ENCODE results near the gene HYAL4. TPM values are rescaled to one million over a fixed set of nuclear protein-coding genes. Genes with fewer than 3 reads are reported as not detected.
A peak's percentile ranks its signal among the peaks of the same experiment; 100 is the strongest.

Gene HYAL4, protein sequence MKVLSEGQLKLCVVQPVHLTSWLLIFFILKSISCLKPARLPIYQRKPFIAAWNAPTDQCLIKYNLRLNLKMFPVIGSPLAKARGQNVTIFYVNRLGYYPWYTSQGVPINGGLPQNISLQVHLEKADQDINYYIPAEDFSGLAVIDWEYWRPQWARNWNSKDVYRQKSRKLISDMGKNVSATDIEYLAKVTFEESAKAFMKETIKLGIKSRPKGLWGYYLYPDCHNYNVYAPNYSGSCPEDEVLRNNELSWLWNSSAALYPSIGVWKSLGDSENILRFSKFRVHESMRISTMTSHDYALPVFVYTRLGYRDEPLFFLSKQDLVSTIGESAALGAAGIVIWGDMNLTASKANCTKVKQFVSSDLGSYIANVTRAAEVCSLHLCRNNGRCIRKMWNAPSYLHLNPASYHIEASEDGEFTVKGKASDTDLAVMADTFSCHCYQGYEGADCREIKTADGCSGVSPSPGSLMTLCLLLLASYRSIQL
- under 0.01 and 0.64 TPM in 2 replicates for total RNA-seq

DNA sequence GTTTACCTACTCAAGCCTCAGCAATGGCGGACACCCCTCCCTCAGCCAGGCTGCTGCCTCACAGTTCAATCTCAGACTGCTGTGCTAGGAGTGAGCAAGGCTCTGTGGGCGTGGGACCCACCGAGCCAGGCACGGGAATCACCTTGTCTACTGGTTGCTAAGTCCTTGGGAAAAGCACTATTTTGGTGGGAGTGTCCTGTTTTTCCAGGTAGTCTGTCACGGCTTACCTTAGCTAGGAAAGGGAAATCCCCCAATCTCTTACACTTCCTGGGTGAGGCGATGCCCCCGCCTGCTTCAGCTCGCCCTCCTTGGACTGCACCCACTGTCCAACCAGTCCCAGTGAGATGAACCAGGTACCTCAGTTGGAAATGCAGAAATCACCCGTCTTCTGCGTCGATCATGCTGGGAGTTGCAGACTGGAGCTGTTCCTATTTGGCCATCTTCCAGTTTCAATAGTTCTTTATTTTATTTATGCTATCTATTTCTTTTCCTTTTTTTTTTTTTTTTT is at the start of gene HYAL4:
HYAL4 (plus strand) TSS at position 458 of the 508 bp plus-strand sequence. CDS start 23,105 bp downstream, outside the sequence.
- TF ChIP-seq, protein P1, sequence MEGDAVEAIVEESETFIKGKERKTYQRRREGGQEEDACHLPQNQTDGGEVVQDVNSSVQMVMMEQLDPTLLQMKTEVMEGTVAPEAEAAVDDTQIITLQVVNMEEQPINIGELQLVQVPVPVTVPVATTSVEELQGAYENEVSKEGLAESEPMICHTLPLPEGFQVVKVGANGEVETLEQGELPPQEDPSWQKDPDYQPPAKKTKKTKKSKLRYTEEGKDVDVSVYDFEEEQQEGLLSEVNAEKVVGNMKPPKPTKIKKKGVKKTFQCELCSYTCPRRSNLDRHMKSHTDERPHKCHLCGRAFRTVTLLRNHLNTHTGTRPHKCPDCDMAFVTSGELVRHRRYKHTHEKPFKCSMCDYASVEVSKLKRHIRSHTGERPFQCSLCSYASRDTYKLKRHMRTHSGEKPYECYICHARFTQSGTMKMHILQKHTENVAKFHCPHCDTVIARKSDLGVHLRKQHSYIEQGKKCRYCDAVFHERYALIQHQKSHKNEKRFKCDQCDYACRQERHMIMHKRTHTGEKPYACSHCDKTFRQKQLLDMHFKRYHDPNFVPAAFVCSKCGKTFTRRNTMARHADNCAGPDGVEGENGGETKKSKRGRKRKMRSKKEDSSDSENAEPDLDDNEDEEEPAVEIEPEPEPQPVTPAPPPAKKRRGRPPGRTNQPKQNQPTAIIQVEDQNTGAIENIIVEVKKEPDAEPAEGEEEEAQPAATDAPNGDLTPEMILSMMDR (IDR thresholded peaks at IDR 0.05; ENCODE audit: insufficient read depth, low read depth, low read length), result no peak
- DNase-seq (ENCODE audit: low read depth), result no peak
- H3K4me3 ChIP-seq (ENCODE audit: low read depth, low read length), result no peak within 1 kb of the TSS

DNA sequence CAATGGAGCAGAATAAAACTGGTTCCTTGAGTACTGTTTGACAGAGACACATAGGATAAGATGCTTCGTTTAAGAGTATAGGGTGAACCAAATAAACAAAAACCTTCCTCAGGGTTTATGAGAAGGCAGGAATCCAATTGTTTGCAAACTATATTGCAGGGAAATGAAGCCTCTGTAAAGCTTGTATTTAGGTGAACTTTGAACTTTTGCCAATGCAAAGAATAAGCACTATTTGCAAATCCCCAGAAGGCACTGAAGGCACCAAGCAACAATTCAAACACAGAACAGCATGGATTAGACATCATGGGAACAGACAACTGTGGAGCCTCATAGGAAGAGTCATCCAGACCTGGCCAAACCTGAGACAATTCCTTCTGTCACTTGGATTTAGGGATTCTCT is 49.1 kb upstream of the HYAL4 start:
- TF ChIP-seq, protein P1 (IDR thresholded peaks at IDR 0.05; ENCODE audit: insufficient read depth, low read depth, low read length), result no peak
- no peak overlapping the region for H3K4me3 ChIP-seq (ENCODE audit: low read depth, low read length)
- no peak for DNase-seq (ENCODE audit: low read depth)

DNA sequence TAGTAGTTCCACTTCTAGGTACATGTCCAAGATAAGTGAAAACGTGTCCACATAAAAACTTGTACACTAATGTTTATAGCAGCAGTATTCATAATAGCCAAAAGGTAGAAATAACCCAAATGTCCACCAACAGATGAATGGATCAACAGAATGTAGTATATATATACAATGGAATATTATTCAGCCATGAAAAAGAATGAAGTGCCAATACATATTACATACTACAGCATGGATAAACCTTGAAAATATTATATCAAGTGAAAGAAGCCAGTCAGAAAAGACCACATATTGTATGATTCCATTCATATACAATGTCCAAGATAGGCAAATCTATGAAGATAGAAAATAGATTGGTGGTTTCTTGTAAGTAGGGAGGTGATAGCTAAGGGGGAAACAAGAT is 48.4 kb upstream of the HYAL4 start:
- TF ChIP-seq, protein P1 (IDR thresholded peaks at IDR 0.05; ENCODE audit: insufficient read depth, low read depth, low read length), result no peak
- H3K4me3 ChIP-seq (ENCODE audit: low read depth, low read length), result no peak overlapping the region
- no peak for DNase-seq (ENCODE audit: low read depth)

DNA sequence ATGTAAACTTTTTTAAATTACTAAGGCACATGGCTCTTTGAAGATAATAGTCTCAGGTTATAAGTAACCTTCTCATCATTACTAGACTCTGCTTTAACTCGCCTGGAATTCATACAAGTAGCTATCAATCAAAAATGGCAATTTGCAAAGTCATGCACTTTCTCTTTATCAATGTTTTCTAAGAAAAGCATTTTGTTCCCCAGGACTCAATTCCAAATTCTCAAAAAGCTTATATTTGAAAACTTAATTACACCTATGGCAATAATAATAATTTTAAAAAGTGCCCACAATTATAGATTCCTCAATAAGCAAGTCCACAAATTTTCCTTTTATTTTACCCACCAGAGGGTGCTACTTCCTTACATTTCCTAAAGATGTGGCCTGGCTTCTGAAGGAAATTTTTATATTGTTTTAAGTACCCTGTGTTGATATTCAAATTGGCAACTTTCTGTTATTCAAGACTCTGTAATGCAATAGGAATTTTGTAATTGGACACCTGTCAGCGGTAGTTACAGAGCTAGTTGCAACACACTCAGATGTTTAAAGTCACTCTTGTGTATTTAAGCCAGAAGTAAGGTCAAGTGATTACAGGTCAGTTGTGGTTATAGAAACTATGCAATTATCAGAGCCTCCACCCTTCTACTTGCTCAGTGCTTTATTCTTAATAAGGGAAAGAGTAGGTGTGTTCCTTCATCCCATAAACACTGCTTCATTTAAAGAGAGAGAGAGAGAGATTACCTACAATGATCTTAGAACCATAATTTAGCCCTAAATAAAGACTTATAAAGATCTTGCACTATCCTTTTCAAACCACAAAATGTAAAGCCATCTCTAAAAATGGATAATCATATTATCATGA is 47.1 kb upstream of the HYAL4 start:
- no peak overlapping the region for H3K4me3 ChIP-seq (ENCODE audit: low read depth, low read length)
- TF ChIP-seq, protein P1 (IDR thresholded peaks at IDR 0.05; ENCODE audit: insufficient read depth, low read depth, low read length), result peak; percentile 54
- peak; percentile 86 for DNase-seq (ENCODE audit: low read depth)

DNA sequence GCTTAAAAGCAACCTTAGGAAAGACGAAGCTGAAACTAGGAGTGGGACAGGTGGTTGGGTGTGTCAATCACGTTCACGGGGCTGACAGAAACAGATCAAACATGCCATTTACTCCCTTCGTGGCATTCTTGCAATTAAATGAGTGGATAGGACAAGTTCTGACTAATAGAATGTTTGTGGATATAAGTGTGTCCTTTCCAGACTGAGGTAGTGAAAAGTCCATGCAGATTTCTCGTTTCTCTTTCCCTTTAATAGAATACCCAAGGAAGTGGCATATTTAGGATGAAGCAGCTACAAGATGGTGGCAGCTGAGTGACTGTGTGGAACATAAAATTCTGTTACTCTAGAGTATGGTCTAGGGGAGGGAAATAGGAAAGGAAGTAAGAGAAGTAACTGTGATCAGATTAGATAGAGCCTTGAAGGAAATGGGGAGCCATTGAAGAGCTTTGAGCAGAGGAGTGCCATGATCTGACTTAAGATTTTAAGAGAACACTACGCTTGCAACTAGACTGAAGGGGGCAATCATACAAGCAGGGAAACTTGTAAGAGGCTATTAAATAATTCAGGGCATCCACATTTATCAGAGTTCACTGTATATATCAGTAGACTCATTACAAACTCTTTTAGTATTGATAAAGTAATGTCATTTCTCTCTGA is 46.3 kb upstream of the HYAL4 start:
- DNase-seq (ENCODE audit: low read depth), result no peak
- TF ChIP-seq, protein P1 (IDR thresholded peaks at IDR 0.05; ENCODE audit: insufficient read depth, low read depth, low read length), result no peak
- H3K4me3 ChIP-seq (ENCODE audit: low read depth, low read length), result no peak overlapping the region

DNA sequence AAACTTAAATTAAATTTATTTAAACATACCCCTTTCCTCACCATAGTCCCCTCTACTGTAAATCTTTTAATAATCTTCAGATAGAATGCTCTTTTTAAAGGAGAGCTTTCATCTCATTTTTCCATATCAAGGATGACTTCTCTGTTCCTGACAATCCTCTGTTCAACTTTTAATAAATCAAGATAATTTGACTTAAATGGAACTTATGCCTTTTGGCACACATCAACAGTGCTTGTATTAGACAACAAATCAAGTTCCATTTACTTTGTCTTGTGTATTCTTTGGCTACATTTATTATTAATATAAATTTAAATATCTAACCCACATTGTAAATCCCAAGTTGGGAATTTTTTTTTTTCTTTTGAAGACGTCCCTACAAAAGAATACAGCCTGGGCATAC is 42.7 kb upstream of the HYAL4 start:
- DNase-seq (ENCODE audit: low read depth), result no peak
- TF ChIP-seq, protein P1 (IDR thresholded peaks at IDR 0.05; ENCODE audit: insufficient read depth, low read depth, low read length), result no peak

More for the DNA sequence above, 42.7 kb upstream of the HYAL4 start:
- no peak overlapping the region for H3K4me3 ChIP-seq (ENCODE audit: low read depth, low read length)
